ENCODE measurements around the gene PMM2.

Gene PMM2

DNA sequence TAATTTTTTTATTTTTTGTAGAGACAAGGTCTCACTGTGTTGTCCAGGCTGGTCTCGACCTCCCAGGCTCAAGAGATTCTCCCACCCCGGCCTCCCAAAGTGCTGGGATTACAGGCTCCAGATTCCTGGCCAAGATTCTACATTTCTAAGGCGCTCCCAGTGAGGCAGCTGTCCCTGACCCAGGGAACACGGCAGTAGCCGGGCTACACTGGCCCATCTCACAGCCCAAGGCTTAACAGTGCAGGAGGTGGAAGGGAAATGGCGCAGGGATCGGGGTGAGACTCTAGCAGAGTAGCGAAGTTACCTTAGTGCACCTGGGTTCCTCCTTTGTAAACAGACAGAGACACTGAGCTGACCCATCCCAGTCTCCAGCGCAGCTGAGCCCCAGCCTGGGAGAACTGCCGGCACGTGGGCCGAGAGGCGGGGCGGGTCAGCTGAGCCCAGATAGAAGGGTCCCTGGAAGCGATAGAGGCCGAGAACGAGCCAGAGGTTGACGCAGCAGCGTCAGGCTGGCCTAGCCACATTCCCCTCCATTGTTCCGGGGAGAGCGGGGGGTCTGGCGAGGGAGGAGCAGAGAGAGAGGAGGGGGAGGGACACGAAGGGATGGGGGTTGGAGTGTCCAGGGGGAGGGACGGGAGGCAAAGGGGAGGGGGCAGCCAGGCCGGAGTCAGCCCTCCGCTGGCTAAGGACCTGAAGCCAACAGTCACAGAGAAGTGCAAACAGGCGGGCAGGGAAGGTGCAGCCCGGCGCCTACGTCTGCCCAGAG lies 68.7 kb downstream of the PMM2 start:
- DNase-seq (ENCODE audit: low read depth in 1 of 2, low spot score in 1 of 2): no peak
- Histone ChIP-seq H3K27ac (replicated peaks) (no peak overlapping the region), H3K27me3 (ENCODE audit: insufficient read depth, poor library complexity, severe bottlenecking) (no peaks in the 10 kb centered on the region), H3K4me3 (replicated peaks; ENCODE audit: insufficient read depth, low read length) (no peak overlapping the region)
- TF ChIP-seq GABPA (IDR thresholded peaks at IDR 0.05; ENCODE audit: low read depth): no peak
- TF ChIP-seq, protein P1, sequence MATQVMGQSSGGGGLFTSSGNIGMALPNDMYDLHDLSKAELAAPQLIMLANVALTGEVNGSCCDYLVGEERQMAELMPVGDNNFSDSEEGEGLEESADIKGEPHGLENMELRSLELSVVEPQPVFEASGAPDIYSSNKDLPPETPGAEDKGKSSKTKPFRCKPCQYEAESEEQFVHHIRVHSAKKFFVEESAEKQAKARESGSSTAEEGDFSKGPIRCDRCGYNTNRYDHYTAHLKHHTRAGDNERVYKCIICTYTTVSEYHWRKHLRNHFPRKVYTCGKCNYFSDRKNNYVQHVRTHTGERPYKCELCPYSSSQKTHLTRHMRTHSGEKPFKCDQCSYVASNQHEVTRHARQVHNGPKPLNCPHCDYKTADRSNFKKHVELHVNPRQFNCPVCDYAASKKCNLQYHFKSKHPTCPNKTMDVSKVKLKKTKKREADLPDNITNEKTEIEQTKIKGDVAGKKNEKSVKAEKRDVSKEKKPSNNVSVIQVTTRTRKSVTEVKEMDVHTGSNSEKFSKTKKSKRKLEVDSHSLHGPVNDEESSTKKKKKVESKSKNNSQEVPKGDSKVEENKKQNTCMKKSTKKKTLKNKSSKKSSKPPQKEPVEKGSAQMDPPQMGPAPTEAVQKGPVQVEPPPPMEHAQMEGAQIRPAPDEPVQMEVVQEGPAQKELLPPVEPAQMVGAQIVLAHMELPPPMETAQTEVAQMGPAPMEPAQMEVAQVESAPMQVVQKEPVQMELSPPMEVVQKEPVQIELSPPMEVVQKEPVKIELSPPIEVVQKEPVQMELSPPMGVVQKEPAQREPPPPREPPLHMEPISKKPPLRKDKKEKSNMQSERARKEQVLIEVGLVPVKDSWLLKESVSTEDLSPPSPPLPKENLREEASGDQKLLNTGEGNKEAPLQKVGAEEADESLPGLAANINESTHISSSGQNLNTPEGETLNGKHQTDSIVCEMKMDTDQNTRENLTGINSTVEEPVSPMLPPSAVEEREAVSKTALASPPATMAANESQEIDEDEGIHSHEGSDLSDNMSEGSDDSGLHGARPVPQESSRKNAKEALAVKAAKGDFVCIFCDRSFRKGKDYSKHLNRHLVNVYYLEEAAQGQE (IDR thresholded peaks at IDR 0.05; ENCODE audit: insufficient replicate concordance, low read depth): no peak
- no peak for TF ChIP-seq POLR2AphosphoS5 (IDR thresholded peaks at IDR 0.05; ENCODE audit: low read depth)
- no peak for TF ChIP-seq SPI1 (IDR thresholded peaks at IDR 0.05; ENCODE audit: borderline replicate concordance, low read depth)
- TF ChIP-seq, protein P2, sequence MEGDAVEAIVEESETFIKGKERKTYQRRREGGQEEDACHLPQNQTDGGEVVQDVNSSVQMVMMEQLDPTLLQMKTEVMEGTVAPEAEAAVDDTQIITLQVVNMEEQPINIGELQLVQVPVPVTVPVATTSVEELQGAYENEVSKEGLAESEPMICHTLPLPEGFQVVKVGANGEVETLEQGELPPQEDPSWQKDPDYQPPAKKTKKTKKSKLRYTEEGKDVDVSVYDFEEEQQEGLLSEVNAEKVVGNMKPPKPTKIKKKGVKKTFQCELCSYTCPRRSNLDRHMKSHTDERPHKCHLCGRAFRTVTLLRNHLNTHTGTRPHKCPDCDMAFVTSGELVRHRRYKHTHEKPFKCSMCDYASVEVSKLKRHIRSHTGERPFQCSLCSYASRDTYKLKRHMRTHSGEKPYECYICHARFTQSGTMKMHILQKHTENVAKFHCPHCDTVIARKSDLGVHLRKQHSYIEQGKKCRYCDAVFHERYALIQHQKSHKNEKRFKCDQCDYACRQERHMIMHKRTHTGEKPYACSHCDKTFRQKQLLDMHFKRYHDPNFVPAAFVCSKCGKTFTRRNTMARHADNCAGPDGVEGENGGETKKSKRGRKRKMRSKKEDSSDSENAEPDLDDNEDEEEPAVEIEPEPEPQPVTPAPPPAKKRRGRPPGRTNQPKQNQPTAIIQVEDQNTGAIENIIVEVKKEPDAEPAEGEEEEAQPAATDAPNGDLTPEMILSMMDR (IDR thresholded peaks at IDR 0.05; ENCODE audit: insufficient read depth, low read length): no peak

DNA sequence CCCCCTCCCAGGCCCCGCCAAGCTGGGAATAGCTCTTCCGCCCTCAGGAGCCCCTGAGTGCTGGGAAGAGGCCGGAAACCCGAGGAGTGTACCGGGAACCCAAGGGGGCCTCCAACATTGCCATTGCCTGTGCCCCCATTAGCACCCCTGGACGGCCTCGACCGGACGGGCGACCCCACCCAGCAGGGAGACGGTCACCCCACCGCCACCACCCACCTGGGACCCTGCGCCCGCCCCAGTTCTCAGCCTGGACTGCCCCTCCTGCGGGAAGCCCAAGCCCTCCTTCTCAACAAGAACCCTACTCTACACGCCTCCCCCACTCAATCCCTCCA lies 69.2 kb downstream of the PMM2 start:
- no peaks in the 10 kb centered on the region for H3K27me3 ChIP-seq (ENCODE audit: insufficient read depth, poor library complexity, severe bottlenecking)
- no peak for DNase-seq (ENCODE audit: low read depth in 1 of 2, low spot score in 1 of 2)
- H3K27ac ChIP-seq (replicated peaks): no peak overlapping the region
- no peak for TF ChIP-seq SPI1 (IDR thresholded peaks at IDR 0.05; ENCODE audit: borderline replicate concordance, low read depth)
- TF ChIP-seq, protein P1 (IDR thresholded peaks at IDR 0.05; ENCODE audit: insufficient replicate concordance, low read depth): no peak
- TF ChIP-seq, protein P2 (IDR thresholded peaks at IDR 0.05; ENCODE audit: insufficient read depth, low read length): no peak
- no peak for TF ChIP-seq POLR2AphosphoS5 (IDR thresholded peaks at IDR 0.05; ENCODE audit: low read depth)
- TF ChIP-seq GABPA (IDR thresholded peaks at IDR 0.05; ENCODE audit: low read depth): no peak
- no peak overlapping the region for H3K4me3 ChIP-seq (replicated peaks; ENCODE audit: insufficient read depth, low read length)

DNA sequence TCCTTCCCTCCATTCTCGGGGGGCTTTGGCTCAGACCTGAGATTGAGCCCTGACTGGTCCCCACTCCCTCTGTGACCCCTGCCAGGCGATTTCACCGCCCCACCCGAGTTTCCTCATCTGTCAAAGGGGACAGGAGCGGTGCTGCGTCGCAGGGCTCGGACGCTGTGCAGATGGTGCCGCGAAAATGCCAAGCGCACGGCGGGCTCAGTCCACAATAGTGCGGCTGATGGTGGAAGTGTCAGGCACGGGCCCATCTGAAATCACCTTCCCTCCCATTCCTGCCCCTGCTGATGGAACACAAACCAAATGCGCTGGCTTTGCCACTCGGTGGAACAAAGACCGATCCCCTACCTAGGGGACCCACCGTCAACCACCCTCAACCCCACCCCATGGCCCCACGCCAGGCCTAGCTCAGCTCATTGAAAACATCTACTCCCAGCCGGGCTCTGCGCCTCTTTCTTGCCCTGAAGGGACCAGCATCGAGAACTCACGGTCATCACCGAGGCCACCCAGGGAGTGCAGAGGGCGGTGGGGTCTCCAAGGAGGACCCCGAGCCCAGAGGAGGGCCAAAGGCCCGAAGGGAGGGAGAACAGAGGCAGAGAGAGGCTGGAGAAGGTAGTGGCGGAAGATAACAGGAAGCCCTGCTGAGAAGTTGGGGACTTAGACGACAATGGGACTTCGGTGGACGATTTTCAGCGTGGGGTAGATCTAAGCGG lies 69.7 kb downstream of the PMM2 start:
- no peaks in the 10 kb centered on the region for H3K27me3 ChIP-seq (ENCODE audit: insufficient read depth, poor library complexity, severe bottlenecking)
- TF ChIP-seq, protein P2 (IDR thresholded peaks at IDR 0.05; ENCODE audit: insufficient read depth, low read length): no peak
- TF ChIP-seq, protein P1 (IDR thresholded peaks at IDR 0.05; ENCODE audit: insufficient replicate concordance, low read depth): no peak
- TF ChIP-seq GABPA (IDR thresholded peaks at IDR 0.05; ENCODE audit: low read depth) (no peak), POLR2AphosphoS5 (IDR thresholded peaks at IDR 0.05; ENCODE audit: low read depth) (no peak), SPI1 (IDR thresholded peaks at IDR 0.05; ENCODE audit: borderline replicate concordance, low read depth) (0 out of 2 replicates have a peak, but pooled peaks have one; percentile 8)
- H3K4me3 ChIP-seq (replicated peaks; ENCODE audit: insufficient read depth, low read length): peak overlapping the region; percentile 69
- H3K27ac ChIP-seq (replicated peaks): peak overlapping the region; percentile 87
- DNase-seq (ENCODE audit: low read depth in 1 of 2, low spot score in 1 of 2): peak in 1 of 2 experiments; percentile 31

Data from HL-60 (cell line).